Epithelial cell of proximal tubule (primary cell): ENCODE measurements around the gene ARFGEF2. TPM values are rescaled to one million over a fixed set of nuclear protein-coding genes. Genes with fewer than 3 reads are reported as not detected.

Source experiments
- DNase-seq: peaks from one replicate; pipeline ENCODE4 v3.0.0-alpha.2; 2011; ENCODE audit warnings: low read depth
- H3K4me3 ChIP-seq: 2 replicates; pipeline ENCODE4 v1.5.1; 2011; ENCODE audit warnings: low read depth, mild to moderate bottlenecking, low read length
- total RNA-seq: library from RNA; depleted of rRNA; stranded (reverse); fragments of >200 nt; gene quantifications from 2 replicates; pipeline ENCODE4 v1.2.3, GENCODE V29; 2015
- TF ChIP-seq, protein P1 (sequence below): conservative IDR thresholded peaks from 2 replicates; pipeline ENCODE4 v1.5.1; 2012; ENCODE audit warnings: low read depth, mild to moderate bottlenecking, low read length

The ARFGEF2 gene
- total RNA-seq, 1 donor from 2014 or later, result 20.5 TPM

DNA sequence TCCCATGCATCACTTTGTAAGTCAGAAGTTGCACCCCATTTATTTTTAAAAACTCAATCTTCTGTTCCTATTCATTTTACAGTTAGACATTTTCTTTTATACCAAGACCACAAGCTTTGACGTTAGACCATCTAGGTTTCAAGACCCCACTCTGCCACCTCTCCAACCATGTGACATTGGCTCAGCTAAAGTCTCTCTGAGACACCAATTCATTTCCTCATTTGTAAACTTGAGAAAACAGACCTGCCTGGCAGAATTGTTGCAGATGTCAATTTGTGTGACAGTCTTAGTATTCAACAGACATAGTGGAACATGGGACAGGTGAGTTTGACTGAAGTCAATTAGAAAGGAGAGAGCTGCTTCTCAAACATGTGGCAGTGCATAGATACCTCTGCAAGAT, 69.0 kb downstream of the ARFGEF2 start:
- no peak for DNase-seq
- TF ChIP-seq, protein P1, sequence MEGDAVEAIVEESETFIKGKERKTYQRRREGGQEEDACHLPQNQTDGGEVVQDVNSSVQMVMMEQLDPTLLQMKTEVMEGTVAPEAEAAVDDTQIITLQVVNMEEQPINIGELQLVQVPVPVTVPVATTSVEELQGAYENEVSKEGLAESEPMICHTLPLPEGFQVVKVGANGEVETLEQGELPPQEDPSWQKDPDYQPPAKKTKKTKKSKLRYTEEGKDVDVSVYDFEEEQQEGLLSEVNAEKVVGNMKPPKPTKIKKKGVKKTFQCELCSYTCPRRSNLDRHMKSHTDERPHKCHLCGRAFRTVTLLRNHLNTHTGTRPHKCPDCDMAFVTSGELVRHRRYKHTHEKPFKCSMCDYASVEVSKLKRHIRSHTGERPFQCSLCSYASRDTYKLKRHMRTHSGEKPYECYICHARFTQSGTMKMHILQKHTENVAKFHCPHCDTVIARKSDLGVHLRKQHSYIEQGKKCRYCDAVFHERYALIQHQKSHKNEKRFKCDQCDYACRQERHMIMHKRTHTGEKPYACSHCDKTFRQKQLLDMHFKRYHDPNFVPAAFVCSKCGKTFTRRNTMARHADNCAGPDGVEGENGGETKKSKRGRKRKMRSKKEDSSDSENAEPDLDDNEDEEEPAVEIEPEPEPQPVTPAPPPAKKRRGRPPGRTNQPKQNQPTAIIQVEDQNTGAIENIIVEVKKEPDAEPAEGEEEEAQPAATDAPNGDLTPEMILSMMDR, result no peak
- H3K4me3 ChIP-seq, result no peak overlapping the region

DNA sequence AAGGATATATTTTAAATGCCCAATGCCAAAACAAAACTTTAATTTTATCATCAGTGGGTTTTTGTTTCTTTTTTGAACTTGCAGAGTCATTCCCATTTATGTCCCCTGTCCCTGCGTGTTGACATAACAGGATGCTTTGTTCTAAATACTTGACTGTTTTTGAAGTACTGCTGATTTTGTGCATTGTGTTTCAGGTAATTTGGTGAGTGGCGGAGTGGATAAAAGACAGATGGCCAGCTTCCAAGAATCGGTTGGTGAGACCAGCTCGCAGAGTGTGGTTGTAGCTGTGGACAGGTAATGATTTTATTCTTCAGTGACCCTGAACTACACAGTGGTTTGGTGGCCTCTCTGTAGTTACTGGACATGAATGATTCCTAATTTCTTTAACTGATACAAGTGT, 74.1 kb downstream of the ARFGEF2 start:
- DNase-seq, result no peak

DNA sequence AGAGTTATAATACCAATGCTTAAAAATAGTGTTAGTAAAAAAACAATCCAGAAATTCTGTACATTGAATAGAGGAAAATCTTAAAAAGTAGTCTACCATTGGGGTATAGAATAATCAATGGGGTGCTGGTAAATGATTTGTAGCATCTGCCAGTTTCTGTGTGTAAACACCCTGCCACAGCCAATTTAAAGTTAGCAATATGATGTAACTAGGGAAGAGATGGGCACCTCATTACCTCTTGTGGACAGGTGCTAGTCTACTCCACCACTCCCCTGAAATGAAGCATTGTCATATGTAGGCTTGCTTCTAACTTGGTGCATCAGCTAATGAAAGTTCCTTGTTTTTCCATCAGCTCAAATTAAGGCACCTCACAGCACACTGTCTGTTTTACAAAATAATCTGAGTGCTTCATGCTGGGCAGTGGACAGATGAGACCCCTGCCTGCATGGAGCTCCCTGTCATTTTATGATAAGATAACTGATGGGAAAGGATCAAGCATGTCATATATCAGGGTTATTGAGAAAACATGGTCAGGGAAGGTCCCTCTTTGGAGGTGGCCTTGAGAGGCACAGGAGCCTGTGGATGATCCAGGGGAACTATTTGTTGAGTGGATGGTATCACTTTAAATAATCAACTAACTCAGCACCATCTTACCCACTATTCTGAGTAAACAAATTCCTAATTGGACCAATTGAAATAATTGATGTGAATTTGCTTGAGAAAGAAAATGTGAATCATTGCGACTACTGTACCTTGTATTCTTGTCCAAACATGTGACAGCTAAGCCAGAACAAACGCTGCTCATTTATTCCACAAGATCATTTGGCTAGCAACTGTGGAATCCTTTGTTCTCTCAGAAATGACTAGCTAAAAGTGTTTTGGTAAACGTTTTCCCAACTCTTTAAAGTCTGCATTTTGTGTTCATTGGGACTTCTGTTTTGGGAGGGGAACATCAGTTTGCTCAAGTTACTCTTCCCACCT, 78.7 kb downstream of the ARFGEF2 start:
- DNase-seq, result no peak
- no peak overlapping the region for H3K4me3 ChIP-seq
- TF ChIP-seq, protein P1, result no peak

More for the DNA sequence above, 74.1 kb downstream of the ARFGEF2 start:
- no peak overlapping the region for H3K4me3 ChIP-seq
- TF ChIP-seq, protein P1, result no peak

DNA sequence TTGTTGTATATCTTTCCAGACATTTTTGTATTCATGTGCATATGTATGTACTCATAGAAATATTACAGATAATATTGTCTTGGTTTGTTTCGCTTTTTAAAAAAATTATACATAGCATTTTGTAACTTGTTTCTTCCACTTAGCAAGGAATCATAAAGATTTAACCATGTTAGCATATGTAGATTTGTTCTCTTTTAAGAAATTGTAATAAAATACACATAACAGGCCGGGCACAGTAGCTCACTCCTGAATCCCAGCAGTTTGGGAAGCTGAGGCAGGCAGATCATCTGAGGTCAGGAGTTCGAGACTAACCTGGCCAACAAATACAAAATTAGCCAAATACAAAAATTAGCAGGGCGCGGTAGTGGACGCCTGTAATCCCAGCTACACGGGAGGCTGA, 80.2 kb downstream of the ARFGEF2 start:
- TF ChIP-seq, protein P1, result no peak
- no peak for DNase-seq
- no peak overlapping the region for H3K4me3 ChIP-seq

DNA sequence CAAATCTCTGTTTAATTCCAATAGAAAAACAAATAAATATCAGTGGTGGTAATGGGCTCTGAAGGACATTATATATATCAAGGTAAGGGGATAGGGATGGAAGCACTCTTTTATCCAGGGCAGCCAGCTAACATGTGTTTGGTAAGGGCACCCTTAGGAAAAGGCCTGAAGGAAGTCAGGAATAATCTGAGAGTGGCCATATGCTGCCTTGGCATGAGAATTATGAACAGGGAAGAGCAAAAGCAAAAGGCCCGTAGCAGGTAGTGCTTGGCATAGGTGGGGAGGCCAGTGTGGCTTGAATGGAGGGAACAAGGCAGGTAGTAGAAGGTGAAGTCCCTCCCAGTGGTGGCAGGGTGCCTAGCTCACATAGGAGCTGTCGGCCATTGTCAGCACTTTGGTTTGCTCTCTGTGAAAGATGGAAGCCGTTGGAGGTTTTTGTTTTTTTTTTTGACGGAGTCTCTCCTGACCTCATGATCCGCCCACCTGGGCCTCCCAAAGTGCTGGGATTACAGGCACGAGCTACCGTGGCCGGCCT, 85.0 kb downstream of the ARFGEF2 start:
- DNase-seq, result no peak
- TF ChIP-seq, protein P1, result no peak

DNA sequence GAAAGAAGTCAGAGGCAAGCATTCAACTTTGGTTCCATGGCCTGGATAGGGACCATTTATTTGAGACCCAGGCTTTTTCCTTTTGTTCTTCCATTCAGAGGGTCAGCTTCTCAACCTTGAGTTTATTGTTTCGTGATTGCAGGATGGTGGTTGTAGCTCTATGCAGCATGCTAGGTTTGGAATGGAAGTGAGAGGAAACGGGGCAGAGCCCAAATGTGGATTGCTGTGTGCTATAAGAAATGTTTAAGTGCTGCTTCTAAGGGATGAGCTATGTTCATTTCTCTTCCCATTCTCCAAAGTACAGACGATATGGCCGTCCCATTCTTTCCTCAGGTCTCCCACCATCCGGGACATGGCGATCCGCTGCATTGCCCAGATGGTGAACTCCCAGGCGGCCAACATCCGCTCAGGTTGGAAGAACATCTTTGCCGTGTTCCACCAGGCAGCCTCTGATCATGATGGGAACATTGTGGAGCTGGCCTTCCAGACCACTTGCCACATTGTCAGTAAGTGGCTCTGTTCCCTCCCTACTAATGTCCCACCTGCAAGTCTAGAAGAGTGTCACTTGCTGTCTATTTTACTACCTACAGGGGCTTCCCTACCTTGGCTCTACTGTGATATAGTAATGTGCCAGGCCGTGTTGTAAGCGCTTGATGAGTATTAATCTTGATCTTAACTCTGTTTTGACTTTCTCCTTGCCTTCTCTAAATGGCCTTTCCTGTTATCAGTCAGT, 88.6 kb downstream of the ARFGEF2 start:
- TF ChIP-seq, protein P1, result no peak
- no peak overlapping the region for H3K4me3 ChIP-seq
- no peak for DNase-seq

More for the DNA sequence above, 85.0 kb downstream of the ARFGEF2 start:
- H3K4me3 ChIP-seq, result no peak overlapping the region
